RWPE2 (cell line): ENCODE data around the gene CCL1.

ENCODE experiments used
- ATAC-seq: fragments of 200-7000 bp; cut with Tn5 transposase; 3 replicates; pipeline ENCODE4 v1.9.1; 2021; ENCODE audit warnings: low read depth
- DNase-seq: peaks from one replicate; pipeline ENCODE4 v3.0.0-alpha.2; 2020; ENCODE audit warnings: low spot score
- H3K27ac ChIP-seq: fragments of 450-650 bp; 2 replicates; pipeline ENCODE4 v1.5.1; 2017; ENCODE audit warnings: mild to moderate bottlenecking; ENCODE audit not compliant: poor library complexity, severe bottlenecking
- H3K27me3 ChIP-seq: fragments of 250-450 bp; sonication (Bioruptor Pico); 2 replicates; pipeline ENCODE4 v1.5.1; 2021; ENCODE audit warnings: mild to moderate bottlenecking, moderate library complexity; ENCODE audit not compliant: insufficient read depth, poor library complexity, severe bottlenecking
- H3K36me3 ChIP-seq: fragments of 250-450 bp; sonication (Bioruptor Pico); 2 replicates; pipeline ENCODE4 v1.5.1; 2020; ENCODE audit warnings: low read depth, mild to moderate bottlenecking, moderate library complexity
- H3K4me1 ChIP-seq: fragments of 250-450 bp; sonication (Bioruptor Pico); 2 replicates; pipeline ENCODE4 v1.5.1; 2021; ENCODE audit warnings: mild to moderate bottlenecking, moderate library complexity; ENCODE audit not compliant: insufficient read depth, poor library complexity, severe bottlenecking
- H3K4me3 ChIP-seq: fragments of 250-450 bp; sonication (Bioruptor Pico); 2 replicates; pipeline ENCODE4 v1.5.1; 2021; ENCODE audit warnings: mild to moderate bottlenecking, moderate library complexity; ENCODE audit not compliant: severe bottlenecking
- H3K9me3 ChIP-seq: fragments of 250-450 bp; sonication (Bioruptor Pico); 2 replicates; pipeline ENCODE4 v1.5.1; 2021; ENCODE audit warnings: mild to moderate bottlenecking, moderate library complexity; ENCODE audit not compliant: severe bottlenecking
- CTCF ChIP-seq: fragments of 450-650 bp; IDR thresholded peaks from one replicate; pipeline ENCODE4 v1.5.1; 2017; ENCODE audit warnings: mild to moderate bottlenecking, moderate library complexity; ENCODE audit not compliant: poor library complexity, severe bottlenecking

The CCL1 gene

GRCh38 chr17:34384822-34385605 is 22.0 kb upstream of the CCL1 start:
- H3K4me1 ChIP-seq, result no peaks in the 10 kb centered on the region
- no peaks in the 10 kb centered on the region for H3K9me3 ChIP-seq

DNA sequence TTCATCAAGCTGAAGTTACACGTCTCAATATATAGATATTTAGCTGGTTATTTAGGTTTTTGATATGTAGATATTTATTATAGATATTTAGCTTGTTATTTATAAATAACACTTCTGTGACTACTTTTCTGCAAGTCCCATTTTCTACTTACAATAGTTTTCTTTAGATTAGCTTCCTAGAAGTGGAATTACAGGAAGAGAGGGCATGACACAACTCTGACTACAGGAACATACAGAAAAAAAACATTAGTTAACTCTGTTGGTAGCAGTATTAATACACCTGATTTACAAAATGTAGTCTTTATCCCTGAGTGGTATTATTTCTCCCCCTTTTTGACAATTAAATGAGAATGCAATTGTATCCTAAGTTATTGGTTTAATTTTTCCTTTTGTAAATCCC is 21.2 kb upstream of the CCL1 start:
- Histone ChIP-seq H3K9me3 (no peaks in the 10 kb centered on the region), H3K27ac (no peak overlapping the region), H3K4me3 (no peak overlapping the region), H3K27me3 (peaks cover under 1% of the 10 kb centered on the region), H3K36me3 (no peaks in the 10 kb centered on the region), H3K4me1 (no peaks in the 10 kb centered on the region)
- DNase-seq (no peak), ATAC-seq (no peak)
- no peak for TF ChIP-seq CTCF

More at GRCh38 chr17:34384822-34385605, 22.0 kb upstream of the CCL1 start:
- Histone ChIP-seq H3K36me3 (no peaks in the 10 kb centered on the region), H3K27me3 (no peaks in the 10 kb centered on the region), H3K27ac (no peak overlapping the region), H3K4me3 (no peak overlapping the region)
- TF ChIP-seq CTCF, result no peak
- DNase-seq (no peak), ATAC-seq (no peak)

DNA sequence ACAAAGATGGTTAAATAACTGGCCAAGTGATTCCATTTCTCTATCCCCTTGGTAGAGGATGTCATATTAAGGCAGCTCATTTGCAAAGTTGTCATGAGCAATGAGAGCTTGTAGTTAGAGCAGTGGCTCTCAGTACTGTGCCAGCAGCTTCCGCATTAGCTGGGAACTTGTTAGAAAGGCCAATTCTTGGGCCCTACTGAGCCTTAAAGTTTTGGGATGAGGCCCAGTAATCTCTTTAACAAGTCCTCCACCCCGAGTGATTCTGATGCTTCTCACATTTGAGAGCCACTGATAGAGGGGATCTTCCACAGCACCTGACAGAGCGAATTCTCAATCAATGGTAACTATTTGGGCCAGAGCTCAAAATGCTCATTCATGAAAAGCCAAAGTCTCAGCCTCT is 20.2 kb upstream of the CCL1 start:
- Histone ChIP-seq H3K4me3 (no peak overlapping the region), H3K27me3 (peaks cover 5% of the 10 kb centered on the region), H3K9me3 (no peaks in the 10 kb centered on the region), H3K4me1 (no peaks in the 10 kb centered on the region), H3K27ac (no peak overlapping the region), H3K36me3 (no peaks in the 10 kb centered on the region)
- ATAC-seq (no peak), DNase-seq (no peak)
- TF ChIP-seq CTCF, result no peak

DNA sequence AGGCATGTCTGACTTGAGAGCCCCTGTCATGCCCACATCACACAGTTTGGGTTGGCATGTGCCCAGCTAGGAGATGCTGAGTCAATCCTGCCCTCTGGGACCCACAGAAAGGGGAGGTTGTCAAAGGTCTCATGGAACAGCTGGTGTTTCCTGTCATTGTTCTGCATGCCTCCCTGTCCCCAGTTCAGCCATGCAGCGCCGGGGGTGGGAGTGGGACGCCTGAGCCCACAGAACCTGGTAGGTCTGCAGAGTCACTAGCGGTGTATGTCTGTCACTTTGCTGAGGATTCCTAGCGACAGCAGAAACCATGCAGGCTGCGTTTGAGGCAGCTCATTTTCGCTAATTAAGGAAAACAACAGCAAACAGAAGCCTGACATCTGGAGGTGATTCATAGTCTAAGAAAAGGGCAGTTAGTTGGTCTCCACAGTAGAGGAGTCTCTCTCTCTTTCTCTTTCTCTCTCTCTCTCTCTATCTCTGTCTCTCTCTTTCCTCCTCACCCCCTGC is 19.6 kb upstream of the CCL1 start:
- no peaks in the 10 kb centered on the region for H3K36me3 ChIP-seq
- no peak for TF ChIP-seq CTCF
- H3K4me3 ChIP-seq, result no peak overlapping the region
- no peaks in the 10 kb centered on the region for H3K9me3 ChIP-seq
- DNase-seq (no peak), ATAC-seq (no peak; the same call in 2 of the 3 replicates)
- H3K27me3 ChIP-seq, result peaks cover 5% of the 10 kb centered on the region
- H3K27ac ChIP-seq, result no peak overlapping the region
- H3K4me1 ChIP-seq, result no peaks in the 10 kb centered on the region

DNA sequence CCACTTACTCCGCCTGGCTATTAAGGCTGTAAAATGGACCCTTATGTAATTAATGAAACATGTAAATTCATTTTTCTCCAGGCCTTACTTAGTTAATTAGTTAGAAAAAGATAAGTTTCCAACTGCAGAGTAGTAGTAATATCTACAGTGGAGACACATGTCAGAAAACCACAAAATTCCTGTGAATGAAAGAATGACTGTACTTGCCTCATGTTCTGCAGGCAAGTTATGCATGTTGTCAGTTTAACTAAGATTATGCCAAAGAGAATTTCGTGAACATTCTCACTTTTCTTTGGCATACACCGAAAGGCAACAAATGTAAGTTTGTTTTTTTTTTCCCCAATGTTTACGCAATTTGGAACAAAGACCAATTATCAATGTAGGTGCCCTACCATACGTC is 16.8 kb upstream of the CCL1 start:
- Histone ChIP-seq H3K4me3 (no peak overlapping the region), H3K27ac (no peak overlapping the region), H3K9me3 (no peaks in the 10 kb centered on the region), H3K36me3 (no peaks in the 10 kb centered on the region), H3K4me1 (no peaks in the 10 kb centered on the region), H3K27me3 (peaks cover 5% of the 10 kb centered on the region)
- ATAC-seq, result no peak
- no peak for TF ChIP-seq CTCF
- no peak for DNase-seq
